ENCODE measurements around the gene RAMACL. TPM values are rescaled to one million over a fixed set of nuclear protein-coding genes. Genes with fewer than 3 reads are reported as not detected.

The RAMACL gene
- total and polyA plus RNA-seq, 2 of the 4 experiments (the other 2 are of a cell fraction) = 0.46 to 0.90 TPM

DNA sequence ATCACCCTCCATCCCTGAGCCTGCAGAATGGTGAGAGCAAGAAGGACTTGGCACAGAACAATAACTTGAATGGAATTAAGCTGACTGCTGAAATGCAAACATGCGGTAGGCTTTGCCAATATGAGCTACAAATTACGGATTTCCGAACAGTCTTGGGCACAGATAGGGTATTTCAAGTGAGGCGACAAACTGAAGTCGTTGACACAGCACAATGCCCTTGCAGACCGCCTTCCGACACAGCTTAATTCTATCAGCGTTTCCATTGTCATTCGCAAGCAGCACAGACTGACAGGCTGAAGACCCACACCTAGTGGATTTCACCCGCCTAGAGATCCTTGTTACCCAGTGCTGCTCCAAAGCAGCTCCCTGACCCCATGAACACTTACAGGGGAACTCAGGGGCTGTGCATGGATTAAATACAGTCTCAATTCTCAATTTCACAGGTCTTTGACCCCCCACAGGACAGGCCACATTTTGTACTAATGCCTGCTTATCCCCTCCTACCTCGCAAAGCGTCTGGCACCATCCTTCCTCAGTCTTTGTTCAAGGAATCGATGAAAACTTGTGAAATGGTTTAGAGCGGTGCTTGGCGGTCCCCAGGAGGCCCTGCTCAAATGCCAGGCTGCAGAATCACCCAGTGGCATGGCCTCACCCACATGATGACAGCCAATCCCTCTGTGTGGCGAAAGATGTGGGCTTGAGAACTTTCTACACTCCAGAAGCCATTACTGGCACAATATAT is 34.6 kb downstream of the RAMACL start:
- H2BK20ac ChIP-seq (ENCODE audit: low read depth, low read length) = no peak overlapping the region
- ChIA-PET CTCF (no interaction called here), POLR2A (ENCODE audit: unreplicated experiment) (no interaction called here)
- peaks cover 7% of the 10 kb centered on the region for H3K36me3 ChIP-seq (ENCODE audit: control insufficient read depth, insufficient read depth, low read length)
- in situ Hi-C loops (cut with MboI; ENCODE audit: low sequenced_read_pairs) = no loop called here
- H2BK5ac ChIP-seq (ENCODE audit: low read depth, low read length, poor library complexity, severe bottlenecking) = no peak overlapping the region
- intact Hi-C loops (cut with micrococcal nuclease) = loop anchor here (5.0 kb wide), 1 partner anchor 75 kb away; the partner anchor contains the start of gene RPS6KA2
- ATAC-seq (ENCODE audit: low read depth) (no peak), DNase-seq (no peak)
- peaks cover 10% of the 10 kb centered on the region for H3K4me1 ChIP-seq (ENCODE audit: control insufficient read depth, insufficient read depth, low read length)
- H2AK5ac ChIP-seq (ENCODE audit: low read depth, low read length) = 0 out of 2 replicates have a peak overlapping the region, but pooled peaks have one; percentile 25
- no peak overlapping the region for H3K4me3 ChIP-seq (ENCODE audit: insufficient read depth, low read depth, low read length)
- H2BK120ac ChIP-seq (ENCODE audit: low read depth, low read length) = no peak overlapping the region
- no peak overlapping the region for H2BK15ac ChIP-seq (ENCODE audit: low read depth, low read length)
- peaks cover 37 to 56% of the 10 kb centered on the region in 2 experiments for H3K79me1 ChIP-seq (ENCODE audit: low read depth in 1 of 2, low read length in 2 of 2)
- peaks cover 12% of the 10 kb centered on the region; the same call in 1 of the 2 replicates for H4K20me1 ChIP-seq (ENCODE audit: insufficient read depth, low read length)
- no peak overlapping the region for H4K5ac ChIP-seq (ENCODE audit: low read depth, low read length)
- no peak overlapping the region for H3K9ac ChIP-seq (ENCODE audit: low read depth, low read length)
- H3K14ac ChIP-seq (replicated peaks; ENCODE audit: low read depth, low read length) = no peak overlapping the region
- H3K56ac ChIP-seq (ENCODE audit: extremely low read depth, insufficient read depth, low read length) = no peak overlapping the region
- no peak overlapping the region for H3K4me2 ChIP-seq (ENCODE audit: low read depth, low read length)
- H3K9me1 ChIP-seq (ENCODE audit: insufficient read depth, low read length) = peaks cover 4% of the 10 kb centered on the region; the same call in 1 of the 2 replicates
- no peaks in the 10 kb centered on the region for H3K9me3 ChIP-seq (ENCODE audit: control insufficient read depth, insufficient read depth, low read length)
- no peak overlapping the region for H3K4ac ChIP-seq (ENCODE audit: low read depth, low read length)
- no peak overlapping the region for H3K27ac ChIP-seq (ENCODE audit: insufficient read depth, low read length)
- BruUV-seq (replicated peaks) = no TSS peak
- no peaks in the 10 kb centered on the region for H3K27me3 ChIP-seq (ENCODE audit: control insufficient read depth, insufficient read depth, low read length)
- 94% methylated on average over 9 of the region's 16 CpGs; no CpG with 5 or more reads in 1 of the 2 experiments for WGBS, 2 experiments (ENCODE audit: extremely low coverage in 2 of 2, insufficient read length in 1 of 2)
- peak overlapping the region; percentile 14 for H2AK9ac ChIP-seq (replicated peaks; ENCODE audit: low read depth, low read length, poor library complexity)
- no peak overlapping the region for H2AFZ ChIP-seq (replicated peaks; ENCODE audit: low read length, poor library complexity)
- H3K18ac ChIP-seq (ENCODE audit: low read depth, low read length) = no peak overlapping the region
- no peak overlapping the region for H3K23ac ChIP-seq (ENCODE audit: low read depth, low read length)
- H4K8ac ChIP-seq (ENCODE audit: low read depth in 2 of 2, low read length in 2 of 2) = no peak overlapping the region
- H4K91ac ChIP-seq (ENCODE audit: insufficient read depth, low read depth, low read length) = no peak overlapping the region
- dilution Hi-C loops (cut with HindIII; ENCODE audit: low sequenced_read_pairs, unreplicated experiment) = no loop called here
- TF ChIP-seq CEBPB (IDR thresholded peaks at IDR 0.05; ENCODE audit: low read depth, low read length) (no peak), POLR2A (IDR thresholded peaks at IDR 0.05; ENCODE audit: low read depth, low read length) (no peak), RFX5 (IDR thresholded peaks at IDR 0.05; ENCODE audit: low read depth, low read length) (no peak), CHD1 (IDR thresholded peaks at IDR 0.05; ENCODE audit: low read depth, low read length) (no peak), MXI1 (IDR thresholded peaks at IDR 0.05; ENCODE audit: borderline replicate concordance, low read depth, low read length) (no peak), RAD21 (IDR thresholded peaks at IDR 0.05; ENCODE audit: low read length) (no peak), NFE2L2 (IDR thresholded peaks at IDR 0.05; ENCODE audit: low read depth, low read length) (no peak), BHLHE40 (IDR thresholded peaks at IDR 0.05; ENCODE audit: low read depth, low read length) (no peak), USF2 (IDR thresholded peaks at IDR 0.05; ENCODE audit: low read depth, low read length) (no peak), ELK1 (IDR thresholded peaks at IDR 0.05; ENCODE audit: borderline replicate concordance, low read depth, low read length) (no peak), RCOR1 (IDR thresholded peaks at IDR 0.05; ENCODE audit: insufficient replicate concordance, low read length) (no peak), MAFK (IDR thresholded peaks at IDR 0.05; ENCODE audit: low read depth, low read length) (no peak), CTCF (conservative IDR thresholded peaks at IDR 0.05; ENCODE audit: low read depth, low read length) (no peak), SMC3 (IDR thresholded peaks at IDR 0.05; ENCODE audit: low read depth, low read length) (no peak), FOS (IDR thresholded peaks at IDR 0.05; ENCODE audit: low read depth, low read length) (no peak)

Measured in IMR-90 (cell line).